GM12873 (cell line): ENCODE measurements around the gene PCSK5.

ENCODE experiments used
- CTCF ChIP-seq: IDR thresholded peaks from 2 replicates; pipeline ENCODE4 v1.5.1; 2012; ENCODE audit warnings: low read depth, mild to moderate bottlenecking, moderate library complexity, low read length, control low read depth; ENCODE audit not compliant: insufficient read depth; ENCODE audit errors: missing control alignments

PCSK5 gene

GRCh38 chr9:76200745-76201144 lies 310.3 kb downstream of the PCSK5 start:
- TF ChIP-seq CTCF = no peak

DNA sequence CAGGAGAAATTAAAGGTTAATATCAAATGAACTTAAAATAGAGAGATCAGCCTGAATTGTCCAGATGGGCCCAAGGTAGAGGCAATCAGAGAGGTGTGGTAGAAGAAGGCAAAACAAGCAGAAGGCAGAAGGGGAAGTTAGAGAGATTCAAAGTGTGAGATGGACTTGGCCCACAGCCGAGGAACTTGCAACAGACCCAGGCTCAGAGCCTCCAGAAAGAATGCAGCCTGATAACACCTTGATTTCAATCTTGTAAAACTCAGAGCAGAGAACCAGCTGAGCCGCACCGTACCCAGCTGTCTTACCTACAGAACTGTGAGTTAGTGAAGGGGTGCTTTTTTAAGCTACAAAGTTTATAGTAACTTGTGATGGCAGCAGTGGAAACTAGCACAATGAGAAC lies 312.9 kb downstream of the PCSK5 start:
- no peak for TF ChIP-seq CTCF

DNA sequence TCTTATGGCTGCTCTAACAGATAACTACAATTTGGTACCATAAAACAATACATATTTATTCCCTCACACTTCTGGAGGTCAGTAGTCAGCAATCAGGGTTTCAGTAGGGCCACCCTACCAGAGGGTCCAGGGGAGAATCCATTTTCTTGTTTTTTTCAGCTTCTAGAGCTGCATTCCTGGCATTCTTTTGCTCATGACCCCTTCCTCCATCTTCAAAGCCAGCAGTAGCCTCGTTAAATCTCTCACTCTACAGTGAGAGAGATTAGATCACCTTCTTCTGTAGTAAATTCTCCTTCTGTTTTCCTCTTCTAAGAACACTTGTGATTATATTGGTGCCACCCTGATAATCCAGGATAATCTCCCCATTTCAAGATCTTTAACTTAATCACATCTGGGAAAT lies 316.3 kb downstream of the PCSK5 start:
- no peak for TF ChIP-seq CTCF

DNA sequence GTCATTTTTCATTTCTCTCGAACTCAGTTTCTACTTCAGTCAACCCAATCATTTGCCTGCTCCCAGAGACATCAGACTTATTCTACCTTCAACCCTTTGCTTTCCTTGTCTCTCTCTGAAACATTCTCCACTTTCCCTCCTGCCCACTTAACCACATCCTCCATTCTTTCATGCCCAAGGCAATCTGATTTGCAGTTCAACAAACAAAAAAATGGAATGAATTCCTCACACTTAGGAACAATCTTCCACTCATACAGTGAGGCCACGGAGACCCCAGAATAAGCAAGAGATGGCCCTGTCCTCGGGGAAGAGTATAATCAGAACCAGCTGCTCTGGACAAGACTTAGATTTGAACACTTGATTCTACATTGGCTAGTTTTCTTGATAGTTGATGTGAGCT lies 323.3 kb downstream of the PCSK5 start:
- TF ChIP-seq CTCF = no peak

DNA sequence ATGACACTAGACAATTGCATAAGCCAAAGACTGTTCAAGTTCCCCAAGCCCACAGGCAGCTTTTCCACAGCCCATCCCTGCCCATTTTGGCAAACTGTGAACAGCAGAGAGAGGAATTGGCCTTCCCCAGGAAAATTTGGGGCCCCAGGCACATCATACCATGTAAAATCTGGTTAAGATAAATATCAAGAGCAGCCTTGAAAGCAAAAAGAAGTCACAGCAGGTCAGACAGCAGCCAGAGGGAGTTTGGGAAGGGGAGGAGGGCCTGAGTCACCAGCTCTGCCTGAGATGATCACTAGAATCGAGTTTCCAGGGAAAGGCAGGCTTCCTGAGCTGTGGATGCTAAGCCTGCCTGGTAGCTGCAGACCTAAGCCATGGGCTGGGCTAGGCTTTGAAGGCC lies 324.6 kb downstream of the PCSK5 start:
- no peak for TF ChIP-seq CTCF

DNA sequence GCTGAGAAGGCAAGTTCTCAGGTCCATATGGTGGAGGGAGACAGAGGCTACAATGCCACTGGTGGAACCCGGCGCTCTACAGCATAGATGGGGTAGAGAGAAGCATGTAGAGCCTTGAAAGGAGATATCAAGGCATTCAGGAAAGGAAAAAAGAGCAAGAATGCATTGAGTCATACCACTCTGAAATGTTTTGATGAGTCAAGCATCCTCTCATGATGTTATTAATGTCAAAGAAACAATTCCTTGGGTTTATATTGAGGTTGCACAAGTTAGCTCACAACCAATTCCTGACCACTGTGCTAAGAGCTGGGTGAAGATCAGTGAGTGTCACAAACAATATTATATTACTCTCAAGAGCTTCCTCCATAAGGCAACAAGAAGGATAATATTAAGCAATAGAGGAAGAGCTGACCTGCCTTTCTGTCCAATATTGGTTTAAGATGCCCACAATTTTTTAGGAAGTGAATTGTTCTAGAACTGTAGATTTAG lies 325.7 kb downstream of the PCSK5 start:
- no peak for TF ChIP-seq CTCF

DNA sequence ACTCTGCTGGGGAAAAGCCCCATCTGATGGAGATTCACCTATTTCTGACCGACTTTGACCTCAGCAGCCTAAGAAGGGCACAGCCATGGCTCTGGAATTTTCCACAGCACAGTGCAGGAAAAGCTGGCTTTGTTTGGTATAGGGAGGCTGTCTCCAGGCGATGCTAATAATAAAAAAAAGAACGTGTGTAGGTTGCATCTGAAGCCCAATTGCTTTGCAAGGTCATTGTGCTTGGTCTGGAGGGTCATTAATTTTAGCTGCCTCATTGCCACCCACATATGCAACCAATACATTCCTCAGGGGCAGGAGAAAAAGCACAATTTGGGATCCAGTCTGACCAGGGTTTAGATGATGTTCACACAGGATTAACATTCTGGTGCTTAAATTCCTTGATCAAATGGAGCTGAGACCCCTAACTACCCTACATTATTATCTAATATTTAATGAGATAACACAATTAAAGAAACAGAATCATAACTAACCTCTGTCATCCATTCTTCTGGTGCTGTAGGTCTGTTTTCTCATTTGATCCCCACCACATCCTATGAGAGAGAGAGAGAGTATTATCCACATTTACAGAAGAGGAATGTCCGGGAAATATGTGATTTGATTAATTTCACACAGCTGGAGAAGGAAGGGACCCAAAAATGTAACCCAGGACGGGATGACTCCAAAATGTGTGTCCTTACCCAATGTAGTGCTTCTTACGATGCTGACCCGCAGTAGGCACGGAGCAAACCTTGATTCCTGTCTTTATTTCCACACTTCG lies 327.8 kb downstream of the PCSK5 start:
- no peak for TF ChIP-seq CTCF
